ENCODE measurements around the gene LTV1. TPM values are rescaled to one million over a fixed set of nuclear protein-coding genes. Genes with fewer than 3 reads are reported as not detected.

Gene LTV1
- total and polyA plus RNA-seq, 2 of the 8 experiments (the other 6 are each of a cell fraction or from before 2014, with no cell fraction given), result 8.0 to 46.9 TPM

GRCh38 chr6:143838395-143838794 lies 4.7 kb upstream of the LTV1 start:
- 90% methylated on average over 5 of the region's 5 CpGs; no CpG with 5 or more reads in 1 of the 2 experiments for WGBS, 2 experiments (ENCODE audit: extremely low coverage in 1 of 2, insufficient coverage in 1 of 2, insufficient read length in 1 of 2, insufficient replicate concordance in 2 of 2, low coverage in 1 of 2, low lambda C conversion rate in 2 of 2, missing lambda C conversion rate in 1 of 2)
- TF ChIP-seq POLR2AphosphoS5 (IDR thresholded peaks at IDR 0.05; ENCODE audit: low read depth, low read length) (no peak), KDM1A (IDR thresholded peaks at IDR 0.05; ENCODE audit: borderline replicate concordance, low read length) (no peak), SRF (IDR thresholded peaks at IDR 0.05; ENCODE audit: low read depth, low read length) (no peak), PHF8 (conservative IDR thresholded peaks at IDR 0.05; ENCODE audit: low read depth, low read length) (no peak), CREB1 (IDR thresholded peaks at IDR 0.05) (no peak), HDAC6 (IDR thresholded peaks at IDR 0.05; ENCODE audit: low read depth, low read length) (no peak), GTF2F1 (IDR thresholded peaks at IDR 0.05; ENCODE audit: borderline replicate concordance, low read depth, low read length) (no peak), MAFK (IDR thresholded peaks at IDR 0.05; ENCODE audit: low read depth, low read length) (no peak), TCF12 (IDR thresholded peaks at IDR 0.05; ENCODE audit: low read depth, low read length) (no peak)

More at GRCh38 chr6:143838395-143838794, 4.7 kb upstream of the LTV1 start:
- POLR2A ChIA-PET (ENCODE audit: partially characterized antibody), result interaction anchor here (1.2 to 1.5 kb wide), 2 partner anchors 10 to 12 kb away, joined by 3 read pairs; no protein-coding TSS in a partner anchor
- Histone ChIP-seq H2AFZ (ENCODE audit: low read length) (no peak overlapping the region), H3K4me2 (ENCODE audit: insufficient read depth in 1 of 2, low read depth in 2 of 2, low read length in 2 of 2) (no peak overlapping the region), H4K8ac (ENCODE audit: extremely low read depth, insufficient read depth, low read length) (no peak overlapping the region), H3K23ac (ENCODE audit: insufficient read length) (no peak overlapping the region), H3K9me3 (ENCODE audit: insufficient read depth in 2 of 2, low read depth in 1 of 2, low read length in 1 of 2) (no peaks in the 10 kb centered on the region), H3K4me3 (ENCODE audit: extremely low read depth in 1 of 4, insufficient read depth in 2 of 4, low read depth in 3 of 4, low read length in 4 of 4) (no peak overlapping the region), H3K23me2 (ENCODE audit: low read depth, low read length) (no peaks in the 10 kb centered on the region), H4K20me1 (replicated peaks in 1 of 2; ENCODE audit: control insufficient read depth in 1 of 2, insufficient read depth in 2 of 2, low read length in 2 of 2) (no peaks in the 10 kb centered on the region), H2BK20ac (ENCODE audit: low read length) (no peak overlapping the region), H3K18ac (ENCODE audit: extremely low read depth, low read length) (no peak overlapping the region), H2BK5ac (ENCODE audit: low read depth, low read length) (no peak overlapping the region), H2BK12ac (ENCODE audit: low read depth, low read length) (no peak overlapping the region), H4K5ac (ENCODE audit: insufficient read length, low read depth, low read length) (no peak overlapping the region), H2AK5ac (ENCODE audit: low read depth, low read length) (no peak overlapping the region), H2BK120ac (replicated peaks; ENCODE audit: low read depth, low read length) (no peak overlapping the region), H3K79me1 (ENCODE audit: low read depth, low read length) (no peaks in the 10 kb centered on the region), H3K27me3 (replicated peaks in 1 of 4; ENCODE audit: control insufficient read depth in 3 of 4, extremely low read depth in 1 of 4, insufficient read depth in 3 of 4, low read length in 3 of 4) (no peaks in the 10 kb centered on the region; a peak in 1 of 7 replicates), H3K79me2 (ENCODE audit: control insufficient read depth in 1 of 2, insufficient read depth in 2 of 2, low read length in 2 of 2) (peaks cover 0 to 2% of the 10 kb centered on the region in 2 experiments; a peak in 2 of 4 replicates), H3K27ac (ENCODE audit: low read depth, low read length) (no peak overlapping the region), H4K91ac (replicated peaks; ENCODE audit: insufficient read length, low read length) (no peak overlapping the region), H3K14ac (ENCODE audit: insufficient read length) (no peak overlapping the region), H3K36me3 (ENCODE audit: control insufficient read depth in 2 of 4, insufficient read depth in 4 of 4, low read length in 3 of 4) (no peaks in the 10 kb centered on the region), H3K4me1 (replicated peaks in 1 of 4; ENCODE audit: control insufficient read depth in 3 of 4, insufficient read depth in 4 of 4, low read length in 3 of 4) (0 out of 7 replicates have a peak, but pooled peaks cover 0 to 2% (median 0%) of the 10 kb centered on the region in 4 experiments), H3K9ac (replicated peaks in 1 of 4; ENCODE audit: extremely low read depth in 1 of 4, low read depth in 3 of 4, low read length in 3 of 4) (no peak overlapping the region), H3K56ac (replicated peaks; ENCODE audit: insufficient read length, low read depth, low read length) (no peak overlapping the region), H2BK15ac (ENCODE audit: low read length) (no peak overlapping the region), H3K4ac (replicated peaks; ENCODE audit: insufficient read length, low read depth, low read length) (no peak overlapping the region)
- DNase-seq (ENCODE audit: low read depth in 1 of 2, low spot score in 2 of 2), result no peak
- no peak for FAIRE-seq
- CTCF ChIA-PET (ENCODE audit: partially characterized antibody), result interaction anchor here (1.1 kb wide), 1 partner anchor 74 kb away, joined by 3 read pairs; no protein-coding TSS in a partner anchor

Data from H1 (cell line).